Measurements from ENCODE around the gene ZNF507.

The ZNF507 gene

DNA sequence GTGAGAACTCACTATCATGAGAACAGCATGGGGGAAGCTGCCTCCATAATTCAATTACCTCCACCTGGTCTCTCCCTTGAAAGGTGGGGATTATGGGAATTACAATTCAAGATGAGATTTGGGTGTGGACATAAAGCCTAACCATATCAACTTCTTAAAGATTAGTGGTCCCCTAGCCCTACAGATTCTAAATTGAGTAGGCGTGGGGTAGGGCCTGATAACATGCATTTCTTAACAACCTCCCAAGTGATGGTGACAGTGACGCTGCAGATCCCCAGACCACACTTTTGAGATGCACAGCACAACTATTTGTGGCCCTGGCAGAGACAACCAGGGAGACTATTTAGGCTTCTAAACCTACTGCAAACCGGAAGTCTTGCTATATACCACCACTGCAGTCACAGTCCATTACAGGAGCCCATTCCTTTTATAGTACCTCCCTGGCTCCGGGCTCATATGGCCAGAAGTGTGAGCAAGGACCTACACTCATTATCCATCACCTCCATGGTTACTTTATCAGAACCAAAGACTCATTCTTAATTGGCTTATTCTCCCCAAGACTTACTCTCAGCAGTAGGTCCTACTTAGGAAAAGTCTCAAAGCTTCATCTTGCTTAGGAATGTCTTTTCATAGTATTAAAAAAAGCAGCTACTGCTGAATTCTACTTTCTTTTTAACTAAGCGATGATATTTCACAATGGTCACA lies 58.0 kb downstream of the ZNF507 start:
- H3K36me3 ChIP-seq (ENCODE audit: insufficient read depth, low read length) = no peaks in the 10 kb centered on the region; the same call in 1 of the 2 replicates
- peak overlapping the region; percentile 96; the same call in 1 of the 2 replicates for H3K9ac ChIP-seq (ENCODE audit: low read depth, low read length)
- peaks cover 10% of the 10 kb centered on the region for H3K4me1 ChIP-seq (ENCODE audit: insufficient read depth, low read length)
- no peaks in the 10 kb centered on the region for H3K9me3 ChIP-seq (ENCODE audit: control insufficient read depth, insufficient read depth, low read length)

DNA sequence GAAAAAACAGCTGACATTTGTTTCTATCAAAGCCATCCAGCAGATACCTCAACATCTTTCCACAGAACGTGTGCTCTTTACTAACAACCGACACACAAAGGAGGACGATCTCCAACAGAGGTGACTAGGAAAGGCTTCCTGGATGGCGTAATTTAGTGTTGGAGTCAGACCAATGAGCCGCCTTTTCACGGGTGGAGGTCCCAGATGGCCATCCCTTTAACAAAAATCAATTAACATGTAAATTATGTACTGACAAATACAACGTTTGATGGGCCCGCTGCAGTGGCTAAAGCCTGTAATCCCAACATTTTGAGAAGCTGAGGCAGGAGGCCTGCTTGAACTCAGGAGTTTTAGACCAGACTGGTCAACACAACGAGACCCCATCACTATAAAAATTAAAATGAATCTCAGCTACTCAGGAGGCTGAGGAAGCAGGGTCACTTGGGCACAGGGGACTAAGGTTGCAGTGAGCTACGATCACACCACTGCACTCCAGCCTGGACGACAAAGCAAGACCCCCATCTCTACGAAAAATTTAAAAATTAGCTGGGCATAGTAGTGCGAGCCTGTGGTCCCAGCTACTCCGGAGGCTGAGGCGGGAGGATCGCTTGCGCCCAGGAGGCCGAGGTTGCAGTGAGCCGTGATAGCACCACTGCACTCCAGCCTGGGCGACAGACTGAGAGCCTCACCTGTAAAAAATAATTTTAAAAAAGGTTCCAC lies 59.0 kb downstream of the ZNF507 start:
- Histone ChIP-seq H3K36me3 (ENCODE audit: insufficient read depth, low read length) (peaks cover 3% of the 10 kb centered on the region), H3K4me1 (ENCODE audit: insufficient read depth, low read length) (peaks cover 10% of the 10 kb centered on the region), H3K9me3 (ENCODE audit: control insufficient read depth, insufficient read depth, low read length) (no peaks in the 10 kb centered on the region), H3K9ac (ENCODE audit: low read depth, low read length) (peak overlapping the region; percentile 96)

DNA sequence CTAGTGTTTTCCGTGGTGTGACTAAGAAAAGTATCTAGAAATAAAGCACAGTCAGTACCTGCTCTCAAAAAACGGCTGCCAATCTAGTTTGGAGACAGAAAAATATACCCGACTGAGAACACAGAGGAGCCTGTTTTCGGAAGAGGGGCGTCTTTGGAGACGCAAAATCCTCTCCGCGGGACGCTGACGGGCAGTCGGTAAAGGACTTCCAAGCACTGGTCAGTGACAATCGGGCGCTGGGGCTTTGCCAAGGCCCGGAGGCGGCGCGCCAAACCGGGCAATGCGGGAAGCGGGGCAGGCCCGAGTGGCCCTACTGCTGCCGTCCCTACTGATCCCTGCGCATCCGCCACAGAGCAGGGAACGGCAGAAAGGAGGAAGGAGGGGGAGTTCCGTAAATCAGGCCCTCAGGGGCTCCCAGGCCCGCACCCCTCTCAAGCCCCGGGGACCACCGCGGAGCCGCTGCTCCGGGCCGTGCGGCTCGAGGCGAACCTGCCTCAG lies 59.6 kb downstream of the ZNF507 start:
- H3K36me3 ChIP-seq (ENCODE audit: insufficient read depth, low read length) = peaks cover 5% of the 10 kb centered on the region
- no peaks in the 10 kb centered on the region for H3K9me3 ChIP-seq (ENCODE audit: control insufficient read depth, insufficient read depth, low read length)
- H3K9ac ChIP-seq (ENCODE audit: low read depth, low read length) = peak overlapping the region; percentile 96
- H3K4me1 ChIP-seq (ENCODE audit: insufficient read depth, low read length) = peaks cover 10% of the 10 kb centered on the region

DNA sequence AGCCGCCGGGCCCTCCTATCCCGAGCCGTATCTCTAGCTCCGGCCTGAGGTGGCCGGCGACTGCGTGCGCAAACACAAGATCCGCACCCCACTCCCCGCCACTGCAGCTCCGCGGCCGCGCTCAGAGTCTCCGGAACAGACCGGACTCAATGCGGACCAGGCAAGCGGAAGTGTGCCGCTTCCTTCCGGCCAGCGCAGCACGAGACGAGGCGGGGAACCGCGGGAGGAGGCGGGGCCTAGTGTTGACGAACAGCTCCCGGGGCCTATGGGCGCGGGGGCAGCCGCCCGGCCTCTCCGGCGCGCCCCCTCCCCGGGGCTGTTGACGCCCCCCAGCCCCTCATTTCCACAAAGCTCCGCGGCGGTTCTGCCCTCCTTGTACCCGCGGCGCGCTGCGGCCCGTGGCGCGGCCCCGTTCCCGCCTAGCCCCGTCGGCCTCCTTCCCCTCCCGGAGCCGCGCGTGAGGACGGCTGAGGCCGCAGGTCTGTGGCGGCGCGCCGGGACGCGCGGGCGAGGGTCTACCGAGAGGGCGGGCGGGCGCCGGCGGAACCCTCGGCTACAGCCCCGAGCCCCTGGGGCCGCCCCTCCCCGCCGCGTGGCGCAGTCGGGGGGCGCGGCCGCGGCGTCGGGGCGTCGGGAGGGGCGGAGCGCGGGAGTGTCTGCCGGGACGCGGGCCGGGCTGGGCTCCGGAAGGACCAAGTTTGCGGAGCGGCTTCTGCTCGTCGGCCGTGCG lies 60.2 kb downstream of the ZNF507 start, which contains the start of gene DPY19L3:
Gene DPY19L3 (plus strand): TSS at position 340 of the 730 bp plus-strand sequence. CDS start 2,484 bp downstream, outside the sequence.
- Histone ChIP-seq H3K9me3 (ENCODE audit: control insufficient read depth, insufficient read depth, low read length) (no peaks in the 10 kb centered on the region), H3K4me1 (ENCODE audit: insufficient read depth, low read length) (peaks cover 10% of the 10 kb centered on the region), H3K36me3 (ENCODE audit: insufficient read depth, low read length) (peaks cover 8% of the 10 kb centered on the region), H3K9ac (ENCODE audit: low read depth, low read length) (peak within 1 kb of the TSS; percentile 96)

DNA sequence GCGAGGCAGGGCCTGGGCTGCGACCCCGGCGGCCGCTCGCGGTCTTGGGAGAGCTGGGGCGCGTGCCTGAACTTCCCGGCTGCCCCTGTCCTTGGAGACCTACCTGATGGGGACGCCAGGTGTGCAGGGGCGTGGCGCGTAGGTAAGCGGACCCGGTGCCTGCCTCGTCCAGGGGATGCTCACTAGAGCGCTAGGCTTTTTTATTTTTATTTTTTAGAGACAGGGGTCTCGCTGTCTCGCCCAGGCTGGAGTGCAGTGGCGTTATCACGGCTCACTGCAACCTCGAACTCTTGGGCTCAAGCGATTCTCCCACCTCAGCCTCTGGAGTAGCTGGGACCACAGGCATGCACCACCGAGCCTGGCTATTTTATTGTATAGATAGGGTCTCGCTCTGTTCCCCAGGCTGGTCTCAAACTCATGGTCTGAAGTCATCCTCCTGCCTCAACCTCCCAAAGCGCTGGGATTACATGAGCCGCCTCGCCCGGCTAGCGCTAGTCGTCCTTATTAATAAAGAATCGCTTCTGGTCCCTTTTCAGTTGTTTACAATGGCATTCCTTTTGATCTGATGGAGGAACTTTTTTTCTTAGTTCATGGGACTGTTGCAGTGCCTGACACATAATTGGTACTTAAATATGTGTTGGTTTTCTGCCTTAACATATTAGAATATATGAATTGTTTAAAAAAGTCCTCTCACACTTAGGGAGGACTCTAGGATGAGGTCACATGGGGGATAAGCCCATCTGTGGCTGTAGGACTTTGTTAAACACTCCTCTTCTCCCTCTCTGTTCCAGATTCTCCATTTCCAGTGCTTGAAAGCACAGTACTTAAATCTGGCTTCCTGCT lies 61.0 kb downstream of the ZNF507 start:
- Histone ChIP-seq H3K9me3 (ENCODE audit: control insufficient read depth, insufficient read depth, low read length) (no peaks in the 10 kb centered on the region), H3K36me3 (ENCODE audit: insufficient read depth, low read length) (peaks cover 8% of the 10 kb centered on the region), H3K9ac (ENCODE audit: low read depth, low read length) (peak overlapping the region; percentile 96), H3K4me1 (ENCODE audit: insufficient read depth, low read length) (peaks cover 10% of the 10 kb centered on the region)

DNA sequence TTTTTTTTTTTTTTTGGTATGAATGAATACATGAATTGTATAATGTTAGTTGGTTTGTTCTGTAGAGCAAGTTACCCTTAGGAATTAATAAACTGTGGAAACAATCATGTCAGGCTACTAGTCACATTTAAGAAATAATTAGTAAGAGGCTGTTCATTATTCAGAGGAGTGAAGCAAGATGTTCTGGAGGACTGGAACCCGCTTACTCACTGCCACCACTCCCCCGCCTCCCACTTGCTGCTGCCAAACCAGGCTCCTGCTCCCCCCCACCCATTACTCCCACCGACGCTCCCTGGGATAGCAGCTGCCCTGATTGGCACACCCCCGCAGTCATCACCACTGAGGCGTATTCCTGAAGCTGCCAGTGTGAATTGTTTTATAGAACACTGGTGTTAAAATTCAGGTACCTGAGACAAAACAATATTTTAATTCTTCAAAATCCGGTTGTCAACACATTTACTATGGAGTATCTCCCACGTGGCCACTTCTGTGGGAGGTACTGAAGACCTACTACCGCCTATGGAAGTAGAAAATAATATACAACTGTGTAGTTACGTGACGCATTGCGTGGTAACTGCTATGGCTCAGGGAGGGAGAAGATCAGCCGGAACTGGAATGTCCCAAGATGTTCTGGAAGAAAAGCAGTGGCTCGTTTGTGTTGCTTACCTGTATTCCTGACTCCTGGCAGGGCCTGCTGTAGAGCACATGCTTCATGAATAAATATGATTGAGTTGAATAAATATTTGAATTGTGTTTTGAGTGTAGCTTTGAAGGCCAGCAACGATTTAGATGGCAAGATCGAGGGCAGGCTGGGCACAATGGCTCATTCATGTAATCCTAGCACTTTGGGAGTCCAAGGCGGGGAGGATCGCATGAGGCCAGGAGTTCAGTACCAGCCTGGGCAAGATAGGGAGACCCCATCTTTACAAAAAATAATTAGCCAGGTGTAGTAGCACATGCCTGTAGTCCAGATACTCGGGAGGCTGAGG lies 61.9 kb downstream of the ZNF507 start:
- H3K9ac ChIP-seq (ENCODE audit: low read depth, low read length) = peak overlapping the region; percentile 96; the same call in 1 of the 2 replicates
- peaks cover 12% of the 10 kb centered on the region for H3K36me3 ChIP-seq (ENCODE audit: insufficient read depth, low read length)
- H3K9me3 ChIP-seq (ENCODE audit: control insufficient read depth, insufficient read depth, low read length) = no peaks in the 10 kb centered on the region
- peaks cover 10% of the 10 kb centered on the region for H3K4me1 ChIP-seq (ENCODE audit: insufficient read depth, low read length)

DNA sequence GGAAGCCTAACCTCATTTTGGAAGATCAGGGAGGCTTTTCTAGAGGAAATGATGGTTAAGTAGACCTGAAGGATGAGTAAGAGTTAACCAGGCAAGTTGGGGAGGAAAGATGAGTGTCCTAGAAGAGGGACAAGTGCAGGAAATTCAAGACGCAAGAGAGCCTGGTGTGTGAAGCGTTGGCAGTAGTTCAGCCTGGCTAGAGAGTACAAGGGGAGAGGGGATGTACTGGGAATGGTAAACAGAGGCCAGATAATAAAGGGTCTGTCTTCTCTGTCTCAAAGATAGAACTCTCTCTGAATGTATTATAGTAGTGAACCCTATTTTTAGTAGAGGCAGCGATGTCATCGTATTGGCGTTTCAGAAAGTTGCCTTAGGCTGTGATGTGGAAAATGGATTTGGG lies 69.8 kb downstream of the ZNF507 start:
- H3K4me1 ChIP-seq (ENCODE audit: insufficient read depth, low read length) = no peaks in the 10 kb centered on the region
- H3K9ac ChIP-seq (ENCODE audit: low read depth, low read length) = no peak overlapping the region
- no peaks in the 10 kb centered on the region for H3K9me3 ChIP-seq (ENCODE audit: control insufficient read depth, insufficient read depth, low read length)
- H3K36me3 ChIP-seq (ENCODE audit: insufficient read depth, low read length) = peaks cover 15% of the 10 kb centered on the region

DNA sequence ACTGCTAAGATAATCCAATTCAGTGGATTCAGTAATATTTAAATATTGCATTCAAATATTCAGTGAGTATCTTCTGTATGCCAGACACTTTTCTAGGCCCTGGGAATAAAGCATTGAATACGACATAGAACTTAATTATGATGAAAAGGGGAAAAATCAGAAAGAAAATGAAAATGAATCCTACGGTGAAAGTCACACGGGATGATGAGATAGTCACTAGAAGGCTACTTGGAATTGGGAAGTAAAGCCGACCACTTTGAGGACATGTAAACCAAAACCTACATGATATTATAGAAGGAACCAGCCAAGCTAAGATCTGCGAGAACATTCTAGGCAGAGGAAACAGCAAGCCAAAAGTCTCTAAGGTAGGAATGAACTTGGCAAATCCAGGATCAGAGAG lies 70.3 kb downstream of the ZNF507 start:
- Histone ChIP-seq H3K36me3 (ENCODE audit: insufficient read depth, low read length) (peaks cover 13% of the 10 kb centered on the region), H3K9me3 (ENCODE audit: control insufficient read depth, insufficient read depth, low read length) (no peaks in the 10 kb centered on the region), H3K4me1 (ENCODE audit: insufficient read depth, low read length) (no peaks in the 10 kb centered on the region)

DNA sequence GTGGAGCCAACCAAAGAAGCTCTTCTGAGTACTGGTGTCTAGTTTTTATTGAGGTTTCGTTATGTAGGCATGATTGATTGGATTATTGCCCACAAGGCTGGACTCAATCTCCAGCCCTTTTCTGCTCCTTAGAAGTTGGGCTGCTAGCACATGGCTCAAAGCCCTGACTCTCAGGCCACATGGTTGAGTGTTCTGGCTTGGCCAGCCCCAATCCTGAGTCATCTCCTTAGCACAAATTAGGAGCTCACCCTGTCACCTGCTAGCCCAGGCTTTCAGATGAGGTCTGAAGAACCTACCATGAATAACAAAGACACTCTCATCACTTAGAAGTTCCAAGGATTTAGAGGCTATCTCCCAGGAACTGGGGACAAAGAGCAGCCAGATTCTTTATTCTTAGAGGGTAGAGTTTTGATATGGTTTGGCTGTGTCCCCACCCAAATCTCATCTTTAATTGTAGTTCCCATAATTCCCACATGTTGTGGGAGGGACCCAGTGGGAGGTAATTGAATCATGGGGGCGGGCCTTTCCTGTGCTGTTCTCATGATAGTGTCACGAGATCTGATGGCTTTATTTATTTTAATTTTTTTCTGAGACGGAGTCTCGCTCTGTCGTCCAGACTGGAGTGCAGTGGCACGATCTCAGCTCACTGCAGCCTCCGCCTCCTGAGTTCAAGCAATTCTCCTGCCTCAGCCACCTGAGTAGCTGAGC lies 71.5 kb downstream of the ZNF507 start:
- peaks cover 14% of the 10 kb centered on the region for H3K36me3 ChIP-seq (ENCODE audit: insufficient read depth, low read length)
- H3K9me3 ChIP-seq (ENCODE audit: control insufficient read depth, insufficient read depth, low read length) = no peaks in the 10 kb centered on the region
- H3K9ac ChIP-seq (ENCODE audit: low read depth, low read length) = no peak overlapping the region
- no peaks in the 10 kb centered on the region for H3K4me1 ChIP-seq (ENCODE audit: insufficient read depth, low read length)

More for the DNA sequence above, 70.3 kb downstream of the ZNF507 start:
- no peak overlapping the region for H3K9ac ChIP-seq (ENCODE audit: low read depth, low read length)

DNA sequence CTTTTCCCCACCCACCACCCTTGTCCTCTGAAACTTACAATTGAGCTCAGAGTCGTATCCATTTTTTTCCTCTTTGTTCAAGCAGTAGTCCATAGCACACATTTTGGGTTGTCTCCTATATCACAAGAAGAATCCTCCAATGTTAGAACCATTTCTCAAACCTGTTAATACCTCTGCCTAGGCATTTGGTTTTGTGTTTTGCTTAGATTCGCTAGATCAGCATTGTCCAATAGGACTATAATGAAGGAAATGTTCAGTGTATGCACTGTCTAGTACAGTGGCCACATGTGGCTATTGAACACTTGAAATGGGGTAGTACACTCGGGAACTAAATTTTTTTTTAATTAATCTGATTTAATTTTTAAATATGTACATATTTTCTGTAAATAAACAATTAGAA lies 72.7 kb downstream of the ZNF507 start:
- no peaks in the 10 kb centered on the region for H3K4me1 ChIP-seq (ENCODE audit: insufficient read depth, low read length)
- no peaks in the 10 kb centered on the region for H3K9me3 ChIP-seq (ENCODE audit: control insufficient read depth, insufficient read depth, low read length)
- no peak overlapping the region for H3K9ac ChIP-seq (ENCODE audit: low read depth, low read length)
- peaks cover 12% of the 10 kb centered on the region for H3K36me3 ChIP-seq (ENCODE audit: insufficient read depth, low read length)

DNA sequence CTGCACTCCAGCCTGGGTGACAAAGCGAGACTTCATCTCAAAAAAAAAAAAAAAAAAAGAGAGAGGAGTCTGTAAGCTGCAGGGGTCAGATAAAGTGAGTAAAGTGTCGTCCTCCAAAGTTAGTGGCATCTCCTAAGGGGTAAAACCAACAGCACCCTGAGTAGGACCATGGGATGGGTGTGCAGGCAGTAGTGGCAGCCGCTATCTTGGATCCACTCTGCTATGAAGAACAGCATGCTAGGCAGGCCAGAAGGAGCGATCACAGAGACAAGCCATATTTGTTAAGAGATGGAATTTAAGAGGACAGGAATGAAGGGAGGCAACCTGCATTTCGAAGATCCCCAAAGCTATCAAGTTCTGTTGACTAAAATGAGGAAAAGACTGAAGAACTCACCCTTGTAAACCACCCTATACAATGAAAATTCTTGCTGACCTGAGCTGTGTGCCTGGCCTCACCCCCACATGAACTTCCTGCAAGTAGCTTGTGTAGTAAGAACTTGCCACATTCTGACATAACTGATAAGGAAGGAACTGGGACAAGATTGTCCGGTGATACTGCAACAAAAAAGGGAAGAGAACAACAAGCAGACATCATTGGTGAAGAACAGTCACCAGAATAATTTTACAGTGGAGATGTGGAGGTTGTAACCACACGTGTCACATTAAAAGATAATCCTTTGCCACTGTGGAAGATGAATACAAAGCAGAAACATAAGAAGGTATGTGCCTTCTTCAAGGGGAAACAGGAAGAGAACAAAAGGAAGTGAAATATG lies 76.4 kb downstream of the ZNF507 start:
- no peak overlapping the region for H3K9ac ChIP-seq (ENCODE audit: low read depth, low read length)
- H3K4me1 ChIP-seq (ENCODE audit: insufficient read depth, low read length) = no peaks in the 10 kb centered on the region
- H3K9me3 ChIP-seq (ENCODE audit: control insufficient read depth, insufficient read depth, low read length) = no peaks in the 10 kb centered on the region
- peaks cover 8% of the 10 kb centered on the region; the same call in 1 of the 2 replicates for H3K36me3 ChIP-seq (ENCODE audit: insufficient read depth, low read length)

DNA sequence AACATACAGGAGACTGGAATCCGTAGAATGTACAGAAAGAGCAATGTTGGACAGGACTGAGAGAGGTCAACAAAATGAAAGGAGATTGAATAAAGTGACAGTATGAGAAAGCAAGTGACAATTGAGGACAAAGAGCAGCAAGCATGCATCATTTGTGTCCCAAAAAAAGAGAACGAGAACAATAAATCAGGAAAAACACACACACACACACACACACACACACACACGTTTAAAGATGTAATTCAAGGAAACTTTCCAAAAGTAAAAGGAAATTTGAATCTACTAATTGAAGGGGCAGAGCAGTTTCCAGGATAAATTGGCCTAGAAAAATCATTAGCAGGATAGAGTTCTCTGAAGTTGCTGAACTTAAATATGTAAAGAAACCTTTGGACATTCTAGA lies 77.0 kb downstream of the ZNF507 start:
- H3K4me1 ChIP-seq (ENCODE audit: insufficient read depth, low read length) = no peaks in the 10 kb centered on the region
- no peaks in the 10 kb centered on the region for H3K9me3 ChIP-seq (ENCODE audit: control insufficient read depth, insufficient read depth, low read length)
- H3K9ac ChIP-seq (ENCODE audit: low read depth, low read length) = no peak overlapping the region
- peaks cover 12% of the 10 kb centered on the region; the same call in 1 of the 2 replicates for H3K36me3 ChIP-seq (ENCODE audit: insufficient read depth, low read length)
